Psoas muscle (tissue), 8 donors: Measurements from ENCODE around the gene GRAMD2A. TPM values are rescaled to one million over a fixed set of nuclear protein-coding genes. Genes with fewer than 3 reads are reported as not detected.

Experiments
- ATAC-seq, 4 donors: fragments of 200-7000 bp; cut with Tn5 transposase; one replicate each; pipeline ENCODE4 v1.9.1; 2020; ENCODE audit warnings: moderate library complexity in 3 of 4, mild to moderate bottlenecking in 2 of 4
- DNase-seq, 2 donors: peaks; one replicate each; pipeline ENCODE4 v3.0.0-alpha.2; 2020
- H3K27ac ChIP-seq: fragments of 200-600 bp; one replicate; pipeline ENCODE4 v1.8.0; 2022
- H3K27me3 ChIP-seq, 3 donors: fragments of 200-600 bp in 1 of 3; one replicate each; pipeline versions ENCODE4 v1.6.1 to v1.8.0; 2013 to 2022; ENCODE audit warnings: low read length in 2 of 3, mild to moderate bottlenecking in 2 of 3, moderate library complexity in 1 of 3; ENCODE audit not compliant: insufficient read depth in 3 of 3
- H3K36me3 ChIP-seq, 2 donors: fragments of 200-600 bp in 1 of 2; one replicate each; pipeline versions ENCODE4 v1.6.1 to v1.8.0; 2013 to 2022; ENCODE audit warnings: low read depth in 1 of 2, mild to moderate bottlenecking in 1 of 2, moderate library complexity in 1 of 2; ENCODE audit not compliant: insufficient read depth in 1 of 2
- H3K4me1 ChIP-seq: fragments of 200-600 bp; one replicate; pipeline ENCODE4 v1.8.0; 2022
- H3K4me3 ChIP-seq: fragments of 200-600 bp; one replicate; pipeline ENCODE4 v1.8.0; 2022; ENCODE audit warnings: mild to moderate bottlenecking
- H3K9me3 ChIP-seq: fragments of 200-600 bp; one replicate; pipeline ENCODE4 v1.8.0; 2022
- CTCF ChIP-seq: fragments of 200-600 bp; IDR thresholded peaks from one replicate; pipeline ENCODE4 v1.8.0; 2022; ENCODE audit warnings: antibody characterized with exemption
- WGBS, 3 donors: extraction: QIAGEN DNeasy Blood & Tissue Kit; methylation state at CpG; one replicate each; pipeline versions ENCODE4 v1.1.6 to v1.1.7; 2013; 5-methylcytosine and 5-hydroxymethylcytosine counted together
- intact Hi-C, 2 donors: fragments of 100-400 bp; cut with DNase I; formaldehyde crosslinking; loops; one replicate each; pipeline versions ENCODE4 v1.11.0 to v1.14.2; 2022
- polyA plus RNA-seq, 3 donors: library from polyadenylated mRNA; stranded (reverse); fragments of 200-250 nt; gene quantifications; one replicate each; pipeline ENCODE4 v1.2.3, GENCODE V29; 2013
- total RNA-seq, 4 donors: library from RNA; stranded (reverse); fragmentation: NEBNext Ultra II Directional in 2 of 4; extraction: Animal tissue kit (Norgen Biotek cat#: 25700) in 2 of 4; gene quantifications; one replicate each; pipeline versions ENCODE4 v1.2.1 to v1.2.4, GENCODE V29; 2021 to 2023
- donor health status: healthy with polysubstance abuse.
- donor health status: DM: no; HTN: no; CAD: no; lungs with moderate emphysema.
- donor health status: Bipolar disorder and iron deficiency.
- donor health status: healthy.
- donor health status: DM: yes; HTN: yes; CAD: no.
- donor health status: DM: no; HTN: no; CAD: no.
- donor health status: DM: no; HTN: no; CAD: no.
- donor health status: DM: yes; HTN: yes; CAD: no.

Gene GRAMD2A
- total and polyA plus RNA-seq, 7 donors: 0.01 TPM; not detected in 6

GRCh38 chr15:72168131-72168807 is 29.3 kb downstream of the GRAMD2A start:
- no peaks in the 10 kb centered on the region for H3K27me3 ChIP-seq
- no peaks in the 10 kb centered on the region for H3K9me3 ChIP-seq
- no peak for TF ChIP-seq CTCF
- 58 to 59% (median 59%) methylated on average over 7 of the region's 7 CpGs for WGBS, 3 donors
- intact Hi-C loops: no loop called here
- DNase-seq (no peak), ATAC-seq (no peak)
- no peak overlapping the region for H3K27ac ChIP-seq
- no peaks in the 10 kb centered on the region for H3K36me3 ChIP-seq
- no peaks in the 10 kb centered on the region for H3K4me1 ChIP-seq
- H3K4me3 ChIP-seq: no peak overlapping the region

DNA sequence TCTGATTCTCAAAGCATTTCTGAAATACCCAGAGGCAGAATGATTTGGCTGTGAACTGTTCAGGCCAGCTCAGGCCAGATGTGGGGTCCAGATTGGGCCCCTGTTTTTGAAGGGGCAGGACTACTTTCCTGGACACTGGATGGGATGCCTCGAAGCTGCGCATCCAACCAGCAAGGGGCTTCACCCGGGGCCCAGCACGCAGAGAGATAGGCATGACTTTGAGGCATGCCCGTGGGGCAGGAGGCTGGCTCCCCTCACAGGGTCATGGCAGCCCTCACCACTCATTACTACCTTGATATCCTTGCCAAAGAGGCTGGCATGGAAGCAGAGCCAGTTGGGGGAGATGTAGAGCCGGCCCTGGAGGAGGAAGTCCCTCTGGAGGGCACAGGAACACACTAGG is 30.1 kb downstream of the GRAMD2A start:
- Histone ChIP-seq H3K27ac (no peak overlapping the region), H3K36me3 (no peaks in the 10 kb centered on the region), H3K27me3 (no peaks in the 10 kb centered on the region), H3K4me3 (no peak overlapping the region), H3K4me1 (no peaks in the 10 kb centered on the region), H3K9me3 (no peaks in the 10 kb centered on the region)
- intact Hi-C loops: no loop called here
- no peak for TF ChIP-seq CTCF
- ATAC-seq (no peak), DNase-seq (no peak)
- 64 to 83% (median 65%) methylated on average over 5 to 6 of the region's 6 CpGs for WGBS, 3 donors

- 90 to 91% (median 90%) methylated on average over 5 of the region's 5 CpGs for WGBS, 3 donors
- Histone ChIP-seq H3K27ac (no peak overlapping the region), H3K27me3 (no peaks in the 10 kb centered on the region)
Observed at GRCh38 chr15:72166716-72167417, 30.7 kb downstream of the GRAMD2A start.

DNA sequence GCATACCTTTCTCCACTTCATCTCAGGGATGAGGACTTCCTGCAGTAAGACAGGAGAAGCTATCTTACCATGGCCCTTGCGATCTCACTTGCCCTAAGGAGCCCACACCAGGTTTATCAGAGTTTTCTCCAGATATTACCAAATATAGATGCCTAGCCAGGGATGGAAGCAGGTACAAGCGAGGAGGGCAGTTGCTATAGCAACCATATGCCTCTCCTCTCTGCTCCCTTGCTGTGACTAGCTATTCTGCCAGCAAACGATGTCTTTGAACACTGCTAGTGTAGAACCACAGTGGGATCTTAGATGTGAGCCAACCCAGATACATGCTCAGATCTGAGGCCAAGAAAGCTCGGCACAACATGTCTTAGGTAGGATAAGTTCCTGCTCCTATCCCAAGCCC is 33.9 kb downstream of the GRAMD2A start:
- peaks cover 7% of the 10 kb centered on the region for H3K4me1 ChIP-seq
- WGBS, 3 donors: 65 to 90% (median 87%) methylated on average over 4 of the region's 4 CpGs
- no peak for ATAC-seq

More at GRCh38 chr15:72166716-72167417, 30.7 kb downstream of the GRAMD2A start:
- Histone ChIP-seq H3K4me1 (no peaks in the 10 kb centered on the region), H3K9me3 (no peaks in the 10 kb centered on the region), H3K36me3 (no peaks in the 10 kb centered on the region), H3K4me3 (no peak overlapping the region)
- intact Hi-C loops: no loop called here
- no peak for ATAC-seq
- no peak for DNase-seq
- no peak for TF ChIP-seq CTCF

More for the DNA sequence above, 33.9 kb downstream of the GRAMD2A start:
- TF ChIP-seq CTCF: no peak
- intact Hi-C loops: no loop called here
- Histone ChIP-seq H3K36me3 (no peaks in the 10 kb centered on the region), H3K4me3 (no peak overlapping the region), H3K27ac (no peak overlapping the region), H3K9me3 (no peaks in the 10 kb centered on the region), H3K27me3 (no peaks in the 10 kb centered on the region)
- no peak for DNase-seq
